Activated naive CD8-positive, alpha-beta T cell treated with anti-CD3 and anti-CD28 coated beads, Interleukin-2, amount 50 U/mL, for 24 hours (primary cell): ENCODE measurements around the gene RERE.

Experiments
- ATAC-seq: fragments of 150-1000 bp; cut with Tn5 transposase; one replicate; pipeline ENCODE4 v1.10.0; 2021
- DNase-seq: peaks from one replicate; pipeline ENCODE4 v3.0.0; 2021
- H3K27ac Mint-ChIP-seq: one replicate; pipeline ENCODE4 v1.8.0; 2021; ENCODE audit warnings: mild to moderate bottlenecking, mixed read lengths
- H3K27me3 Mint-ChIP-seq: one replicate; pipeline ENCODE4 v1.8.0; 2021; ENCODE audit warnings: mixed read lengths
- H3K36me3 Mint-ChIP-seq: one replicate; pipeline ENCODE4 v1.8.0; 2021; ENCODE audit warnings: low read depth, mixed read lengths
- H3K4me1 Mint-ChIP-seq: one replicate; pipeline ENCODE4 v1.8.0; 2021; ENCODE audit warnings: mixed read lengths
- H3K4me3 Mint-ChIP-seq: one replicate; pipeline ENCODE4 v1.8.0; 2021; ENCODE audit warnings: mild to moderate bottlenecking, moderate library complexity, mixed read lengths
- H3K9me3 Mint-ChIP-seq: one replicate; pipeline ENCODE4 v1.8.0; 2021; ENCODE audit warnings: mixed read lengths

The RERE gene

DNA sequence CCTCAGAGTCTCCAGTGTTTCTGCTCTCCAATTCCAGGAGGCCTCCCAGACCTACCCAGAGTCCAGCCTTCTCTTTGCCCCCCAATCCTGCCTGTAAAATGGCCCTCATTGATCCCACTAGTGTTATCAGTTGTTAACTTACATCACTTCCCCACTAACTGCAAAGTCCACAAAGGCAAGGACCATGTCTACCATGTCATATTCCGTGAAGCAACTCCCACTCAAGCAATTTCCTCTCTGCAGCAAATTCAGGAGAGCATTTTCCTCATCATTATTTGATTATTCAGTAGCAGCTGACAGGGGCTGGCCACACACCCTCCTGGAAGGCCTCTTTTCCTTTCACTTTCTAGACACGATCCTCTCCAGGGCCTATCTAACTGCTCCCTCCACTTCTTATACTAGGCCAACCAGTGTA lies 153.5 kb downstream of the RERE start:
- no peak overlapping the region for H3K4me3 Mint-ChIP-seq
- no peaks in the 10 kb centered on the region for H3K27me3 Mint-ChIP-seq
- H3K36me3 Mint-ChIP-seq, result no peaks in the 10 kb centered on the region
- ATAC-seq, result peak; percentile 64
- DNase-seq, result no peak
- no peak overlapping the region for H3K27ac Mint-ChIP-seq
- H3K9me3 Mint-ChIP-seq, result no peaks in the 10 kb centered on the region
- H3K4me1 Mint-ChIP-seq, result peaks cover 27% of the 10 kb centered on the region

GRCh38 chr1:8663090-8663802 lies 154.2 kb downstream of the RERE start:
- no peak overlapping the region for H3K27ac Mint-ChIP-seq
- H3K9me3 Mint-ChIP-seq, result no peaks in the 10 kb centered on the region
- H3K36me3 Mint-ChIP-seq, result no peaks in the 10 kb centered on the region
- no peaks in the 10 kb centered on the region for H3K27me3 Mint-ChIP-seq
- no peak for ATAC-seq
- H3K4me1 Mint-ChIP-seq, result peaks cover 24% of the 10 kb centered on the region
- H3K4me3 Mint-ChIP-seq, result no peak overlapping the region
- no peak for DNase-seq

- no peak for DNase-seq
- Mint-ChIP-seq H3K9me3 (no peaks in the 10 kb centered on the region), H3K36me3 (no peaks in the 10 kb centered on the region), H3K27ac (no peak overlapping the region), H3K4me3 (peak overlapping the region; percentile 4), H3K4me1 (peaks cover 17% of the 10 kb centered on the region), H3K27me3 (no peaks in the 10 kb centered on the region)
- ATAC-seq, result no peak
These were observed 154.9 kb downstream of the RERE start for GRCh38 chr1:8662380-8663072.

DNA sequence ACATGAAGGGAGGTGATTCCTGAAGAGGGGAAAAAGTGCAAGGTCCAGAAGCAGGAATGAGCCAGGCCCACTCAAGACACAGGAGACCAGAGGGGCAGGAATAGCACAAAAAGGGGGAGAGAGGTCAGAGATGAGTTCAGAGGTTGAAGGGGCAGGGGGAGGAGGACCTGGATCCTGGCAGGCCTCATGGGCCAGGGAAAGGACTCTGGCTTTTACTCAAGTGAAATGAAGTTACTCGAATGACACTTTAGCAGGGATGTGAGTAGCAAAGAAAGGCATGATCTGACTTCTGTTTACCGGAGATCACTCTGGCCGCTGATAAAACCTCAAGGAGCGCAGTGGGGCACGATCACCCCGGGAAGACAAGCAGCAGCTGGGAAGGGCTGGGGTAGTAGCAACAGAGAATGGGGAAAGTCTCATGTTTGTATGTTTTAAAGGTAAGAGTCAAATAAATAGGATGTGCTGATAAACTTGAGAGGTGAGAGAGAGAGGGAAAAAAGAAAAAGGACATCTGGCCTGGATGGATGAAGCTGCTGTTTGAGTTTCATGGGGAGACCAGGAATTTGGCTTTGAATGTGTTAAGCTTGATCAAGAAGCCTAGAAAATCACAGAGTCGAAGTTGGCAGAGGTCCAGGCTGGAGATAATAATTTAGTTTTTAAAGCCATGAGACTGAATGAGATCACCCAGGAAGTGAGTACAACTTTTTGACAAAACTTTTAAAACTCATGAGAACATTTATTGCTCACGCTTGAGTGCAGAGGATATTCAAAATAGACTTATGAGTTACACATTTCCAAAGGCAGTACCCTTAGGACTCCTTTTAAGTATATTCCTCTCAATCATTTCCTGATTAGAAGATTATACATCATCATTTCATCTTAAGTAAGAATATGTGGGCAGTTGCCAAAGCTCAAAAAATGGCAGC lies 156.0 kb downstream of the RERE start:
- no peaks in the 10 kb centered on the region for H3K9me3 Mint-ChIP-seq
- DNase-seq (peak; percentile 36), ATAC-seq (peak; percentile 76)
- no peaks in the 10 kb centered on the region for H3K27me3 Mint-ChIP-seq
- H3K4me3 Mint-ChIP-seq, result no peak overlapping the region
- peaks cover 11% of the 10 kb centered on the region for H3K4me1 Mint-ChIP-seq
- H3K27ac Mint-ChIP-seq, result no peak overlapping the region
- H3K36me3 Mint-ChIP-seq, result no peaks in the 10 kb centered on the region

- Mint-ChIP-seq H3K4me3 (no peak overlapping the region), H3K36me3 (peaks cover 8% of the 10 kb centered on the region), H3K27ac (no peak overlapping the region), H3K9me3 (no peaks in the 10 kb centered on the region), H3K4me1 (peaks cover 5% of the 10 kb centered on the region), H3K27me3 (no peaks in the 10 kb centered on the region)
- ATAC-seq (no peak), DNase-seq (no peak)
These were observed 157.0 kb downstream of the RERE start for GRCh38 chr1:8660411-8660828.

GRCh38 chr1:8659593-8659992 lies 157.8 kb downstream of the RERE start:
- no peak overlapping the region for H3K27ac Mint-ChIP-seq
- DNase-seq, result no peak
- no peak overlapping the region for H3K4me3 Mint-ChIP-seq
- H3K9me3 Mint-ChIP-seq, result no peaks in the 10 kb centered on the region
- peaks cover 5% of the 10 kb centered on the region for H3K4me1 Mint-ChIP-seq
- no peak for ATAC-seq
- peaks cover 9% of the 10 kb centered on the region for H3K36me3 Mint-ChIP-seq
- H3K27me3 Mint-ChIP-seq, result no peaks in the 10 kb centered on the region

DNA sequence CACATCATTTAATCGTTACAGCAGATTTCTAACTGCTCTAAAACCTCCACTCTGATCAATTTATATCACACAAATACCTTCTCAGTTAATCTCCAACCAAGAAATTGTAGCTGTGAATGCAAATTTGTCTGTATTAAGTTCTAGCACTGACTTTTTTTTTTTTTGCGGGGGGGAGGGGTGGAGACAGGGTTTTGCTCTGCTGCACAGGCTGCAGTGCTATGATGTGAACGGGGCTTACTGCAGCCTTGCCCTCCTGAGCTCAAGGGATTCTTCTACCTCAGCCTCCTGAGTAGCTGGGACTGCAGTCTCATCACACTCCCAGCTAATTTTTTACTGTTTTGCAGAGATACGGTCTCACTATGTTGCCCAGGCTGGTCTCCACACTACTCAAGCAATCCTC lies 163.6 kb downstream of the RERE start:
- DNase-seq (no peak), ATAC-seq (no peak)
- H3K27ac Mint-ChIP-seq, result no peak overlapping the region
- no peak overlapping the region for H3K4me3 Mint-ChIP-seq
- H3K27me3 Mint-ChIP-seq, result no peaks in the 10 kb centered on the region
- H3K9me3 Mint-ChIP-seq, result no peaks in the 10 kb centered on the region
- peaks cover 23% of the 10 kb centered on the region for H3K36me3 Mint-ChIP-seq
- peaks cover 43% of the 10 kb centered on the region for H3K4me1 Mint-ChIP-seq

DNA sequence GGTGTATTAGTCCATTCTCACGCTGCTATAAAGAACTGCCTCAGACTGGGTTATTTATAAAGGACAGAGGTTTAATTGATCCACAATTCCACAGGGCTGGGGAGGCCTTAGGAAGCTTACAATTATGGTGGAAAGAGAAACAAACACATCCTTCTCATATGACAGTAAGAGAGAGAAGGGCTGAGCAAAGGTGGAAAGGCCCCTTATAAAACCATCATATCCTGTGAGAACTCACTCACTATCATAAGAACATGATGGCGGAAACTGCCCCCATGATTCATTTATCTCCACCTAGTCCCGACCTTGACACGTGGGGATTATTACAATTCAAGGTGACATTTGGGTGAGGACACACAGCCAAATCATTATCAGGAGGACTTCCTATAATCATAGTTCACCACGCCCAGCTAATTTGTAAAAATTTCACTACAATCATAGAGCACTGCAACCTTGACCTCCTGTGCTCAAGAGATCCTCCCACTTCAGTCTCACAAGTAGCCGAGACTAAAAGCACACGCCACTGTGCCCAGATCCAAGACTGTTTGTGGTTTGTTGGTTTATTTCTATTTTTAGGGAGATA lies 164.9 kb downstream of the RERE start:
- Mint-ChIP-seq H3K27ac (peak overlapping the region; percentile 72), H3K4me3 (peak overlapping the region; percentile 22), H3K4me1 (peaks cover 52% of the 10 kb centered on the region), H3K27me3 (no peaks in the 10 kb centered on the region), H3K36me3 (peaks cover 26% of the 10 kb centered on the region), H3K9me3 (no peaks in the 10 kb centered on the region)
- peak; percentile 69 for ATAC-seq
- no peak for DNase-seq

GRCh38 chr1:8651962-8652361 lies 165.5 kb downstream of the RERE start:
- Mint-ChIP-seq H3K9me3 (no peaks in the 10 kb centered on the region), H3K4me3 (no peak overlapping the region), H3K27me3 (no peaks in the 10 kb centered on the region), H3K4me1 (peaks cover 58% of the 10 kb centered on the region), H3K27ac (peak overlapping the region; percentile 72), H3K36me3 (peaks cover 26% of the 10 kb centered on the region)
- ATAC-seq (no peak), DNase-seq (no peak)

DNA sequence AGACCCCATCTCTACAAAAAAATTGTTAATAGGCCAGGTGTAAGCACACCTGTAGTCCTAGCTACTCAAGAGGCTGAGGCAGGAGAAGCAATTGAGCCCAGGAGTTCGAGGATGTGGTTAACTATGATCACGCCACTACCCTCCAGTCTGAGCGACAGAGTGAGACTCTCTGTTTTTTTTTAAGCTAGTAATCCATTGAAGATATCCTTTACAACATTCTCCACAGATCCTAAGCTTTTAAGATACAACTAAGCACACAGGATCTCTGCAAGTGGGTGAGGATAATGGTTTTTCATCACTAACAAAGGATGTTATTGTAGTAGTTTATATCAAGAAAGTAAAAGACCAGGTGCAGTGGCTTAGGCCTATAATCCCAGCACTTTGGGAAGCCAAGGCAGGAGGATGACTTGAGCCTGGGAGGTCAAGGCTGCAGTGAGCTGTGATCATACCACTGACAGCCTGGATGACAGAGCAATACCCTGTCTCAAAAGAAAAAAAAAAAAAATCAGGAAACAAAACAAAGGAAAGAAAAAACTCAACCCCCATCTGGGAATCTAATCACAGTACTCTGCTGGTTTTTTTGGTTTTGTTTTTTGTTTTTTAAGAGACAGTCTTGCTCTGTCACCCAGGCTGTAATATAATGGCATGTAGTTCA lies 166.1 kb downstream of the RERE start:
- peaks cover 26% of the 10 kb centered on the region for H3K36me3 Mint-ChIP-seq

GRCh38 chr1:8649875-8650274 lies 167.6 kb downstream of the RERE start:
- no peaks in the 10 kb centered on the region for H3K9me3 Mint-ChIP-seq
- peaks cover 64% of the 10 kb centered on the region for H3K4me1 Mint-ChIP-seq
- H3K27ac Mint-ChIP-seq, result no peak overlapping the region
- no peak overlapping the region for H3K4me3 Mint-ChIP-seq
- H3K36me3 Mint-ChIP-seq, result peaks cover 22% of the 10 kb centered on the region
- no peak for DNase-seq
- H3K27me3 Mint-ChIP-seq, result no peaks in the 10 kb centered on the region
- ATAC-seq, result no peak

More for the DNA sequence above, 166.1 kb downstream of the RERE start:
- H3K27me3 Mint-ChIP-seq, result no peaks in the 10 kb centered on the region
- H3K4me1 Mint-ChIP-seq, result peaks cover 61% of the 10 kb centered on the region
- H3K27ac Mint-ChIP-seq, result peak overlapping the region; percentile 72
- no peak for DNase-seq
- H3K9me3 Mint-ChIP-seq, result no peaks in the 10 kb centered on the region
- no peak for ATAC-seq
- no peak overlapping the region for H3K4me3 Mint-ChIP-seq

DNA sequence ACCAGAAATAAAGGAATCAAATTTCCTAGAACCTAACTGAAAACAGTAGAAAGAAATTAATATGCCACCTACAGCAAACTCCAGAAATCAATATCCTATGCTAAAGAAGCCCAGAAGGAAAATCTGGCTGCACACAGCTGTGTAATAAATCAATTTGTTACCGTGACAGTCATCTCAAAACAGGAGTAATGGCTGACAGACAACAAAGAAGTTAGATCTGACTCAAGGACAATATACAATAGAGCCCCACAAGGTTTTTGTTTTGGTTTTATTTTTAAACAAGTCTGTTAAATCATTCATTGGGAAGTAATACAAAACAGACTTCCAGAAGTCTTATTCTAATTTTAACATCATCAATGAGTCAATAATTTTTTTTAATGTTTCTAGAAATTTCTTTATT lies 168.4 kb downstream of the RERE start:
- DNase-seq (no peak), ATAC-seq (peak; percentile 77)
- peaks cover 68% of the 10 kb centered on the region for H3K4me1 Mint-ChIP-seq
- H3K27me3 Mint-ChIP-seq, result no peaks in the 10 kb centered on the region
- no peak overlapping the region for H3K27ac Mint-ChIP-seq
- H3K9me3 Mint-ChIP-seq, result no peaks in the 10 kb centered on the region
- no peak overlapping the region for H3K4me3 Mint-ChIP-seq
- peaks cover 22% of the 10 kb centered on the region for H3K36me3 Mint-ChIP-seq

- Mint-ChIP-seq H3K9me3 (no peaks in the 10 kb centered on the region), H3K4me1 (peaks cover 64% of the 10 kb centered on the region), H3K27me3 (no peaks in the 10 kb centered on the region), H3K4me3 (no peak overlapping the region), H3K27ac (no peak overlapping the region), H3K36me3 (peaks cover 10% of the 10 kb centered on the region)
- no peak for DNase-seq
- ATAC-seq, result no peak
These were observed 170.4 kb downstream of the RERE start for GRCh38 chr1:8646996-8647395.

DNA sequence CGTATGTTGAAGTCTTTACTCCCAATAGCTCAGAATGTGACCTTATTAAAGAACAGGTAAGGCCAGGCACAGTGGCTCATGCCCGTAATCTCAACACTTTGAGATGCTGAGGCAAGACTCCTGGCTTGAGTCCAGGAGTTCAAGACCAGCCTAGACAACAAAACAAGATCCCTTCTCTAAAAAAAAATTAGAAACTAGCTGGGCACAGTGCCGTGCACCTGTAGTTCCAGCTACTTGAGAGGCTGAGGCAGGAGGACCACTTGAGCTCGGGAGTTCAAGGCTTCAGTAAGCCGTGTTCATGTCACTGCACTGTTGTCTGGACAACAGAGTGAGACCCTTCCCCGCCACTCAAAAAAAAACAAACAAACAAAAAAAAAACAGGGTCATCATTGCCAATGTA lies 171.3 kb downstream of the RERE start:
- no peak for DNase-seq

More for the DNA sequence above, 171.3 kb downstream of the RERE start:
- Mint-ChIP-seq H3K27me3 (no peaks in the 10 kb centered on the region), H3K4me3 (no peak overlapping the region), H3K4me1 (peaks cover 56% of the 10 kb centered on the region), H3K9me3 (no peaks in the 10 kb centered on the region), H3K27ac (no peak overlapping the region), H3K36me3 (peaks cover 10% of the 10 kb centered on the region)
- ATAC-seq, result no peak
